K562 (cell line): ENCODE data around the gene HLCS. TPM values are rescaled to one million over a fixed set of nuclear protein-coding genes. Genes with fewer than 3 reads are reported as not detected.

Source experiments
- MGA ChIP-seq: fragments of 450-650 bp; IDR thresholded peaks from 2 replicates; pipeline ENCODE4 v1.6.1; 2016; ENCODE audit warnings: mild to moderate bottlenecking, moderate library complexity
- polyA plus RNA-seq, 8 experiments: library from polyadenylated mRNA; depleted of rRNA in 4 of 8; stranded (reverse) in 5 of 8; unstranded in 3 of 8; fragments of >200 nt; fragmentation: Nextera tagmentation in 2 of 8; fragmentation: Illumina TruSeq in 1 of 8; extraction: Ambion mirVana in 2 of 8; extraction: Trizol in 1 of 8; gene quantifications; 2 replicates each; pipeline versions ENCODE4 v1.2.1 to v1.2.3, GENCODE V29; 2011 to 2014; ENCODE audit warnings: inconsistent platforms in 1 of 8, missing spikeins in 1 of 8
- total RNA-seq, 7 experiments: library from RNA; depleted of rRNA in 6 of 7; stranded (reverse); fragments of >200 nt in 6 of 7; fragmentation: Illumina TruSeq in 2 of 7; extraction: Trizol in 2 of 7; gene quantifications; 2 replicates each; pipeline versions ENCODE4 v1.2.1 to v1.2.3, GENCODE V29; 2011 to 2021; ENCODE audit warnings: low replicate concordance in 1 of 7

The HLCS gene
- total and polyA plus RNA-seq, 9 of the 15 experiments (the other 6 are each of a cell fraction or from before 2014, with no cell fraction given), result 3.0 to 21.5 (median 17.1) TPM

GRCh38 chr21:36989199-36989698 lies 22.8 kb upstream of the HLCS start (continued):
- TF ChIP-seq MGA, result peak; percentile 99
